B cell (primary cell): ENCODE results near the gene MYZAP.

Experiments
- CTCF ChIP-seq: fragments of 200-600 bp; IDR thresholded peaks from one replicate; pipeline ENCODE4 v1.8.0; 2022; ENCODE audit warnings: antibody characterized with exemption, mild to moderate bottlenecking
- EZH2 ChIP-seq: IDR thresholded peaks from 2 replicates; pipeline ENCODE4 v1.6.1; 2012; ENCODE audit warnings: borderline replicate concordance, low read depth, mild to moderate bottlenecking, moderate library complexity, low read length; ENCODE audit not compliant: insufficient read depth, poor library complexity, severe bottlenecking

GRCh38 chr15:57624730-57625129 lies 33.0 kb downstream of the MYZAP start:
- no peak for TF ChIP-seq CTCF
- no peak for TF ChIP-seq EZH2
